Thymus (tissue), 11 donors: Measurements from ENCODE around the gene PLEKHO2. TPM values are rescaled to one million over a fixed set of nuclear protein-coding genes. Genes with fewer than 3 reads are reported as not detected.

Experiments
- DNase-seq, 9 donors: peaks; one replicate each; pipeline ENCODE4 v3.0.0-alpha.2; 2013; ENCODE audit warnings: low spot score in 9 of 9, low read depth in 6 of 9, missing footprints in 1 of 9
- H3K27ac ChIP-seq, 2 donors: one replicate each; pipeline ENCODE4 v1.5.1; 2013; ENCODE audit warnings: control low read depth in 1 of 2, low read depth in 1 of 2, low read length in 1 of 2, mild to moderate bottlenecking in 1 of 2, moderate library complexity in 1 of 2
- H3K27me3 ChIP-seq, 2 donors: one replicate each; pipeline ENCODE4 v1.5.1; 2013; ENCODE audit warnings: low read length in 1 of 2; ENCODE audit not compliant: control insufficient read depth in 2 of 2, insufficient read depth in 1 of 2
- H3K36me3 ChIP-seq, 2 donors: one replicate each; pipeline ENCODE4 v1.5.1; 2013; ENCODE audit warnings: low read length in 1 of 2, mild to moderate bottlenecking in 1 of 2, moderate library complexity in 1 of 2; ENCODE audit not compliant: control insufficient read depth in 2 of 2, insufficient read depth in 2 of 2
- H3K4me1 ChIP-seq, 2 donors: one replicate each; pipeline ENCODE4 v1.5.1; 2013; ENCODE audit warnings: low read length in 2 of 2; ENCODE audit not compliant: control insufficient read depth in 2 of 2, insufficient read depth in 2 of 2
- H3K4me3 ChIP-seq, 2 donors: one replicate each; pipeline ENCODE4 v1.5.1; 2013; ENCODE audit warnings: low read length in 2 of 2, control low read depth in 1 of 2, mild to moderate bottlenecking in 1 of 2
- H3K9me3 ChIP-seq, 2 donors: one replicate each; pipeline ENCODE4 v1.5.1; 2013; ENCODE audit warnings: low read length in 1 of 2, mild to moderate bottlenecking in 1 of 2; ENCODE audit not compliant: control insufficient read depth in 2 of 2, insufficient read depth in 1 of 2
- WGBS: extraction: QIAGEN DNeasy Blood & Tissue Kit; methylation state at CpG from one replicate; pipeline ENCODE4 v1.1.7; 2013; 5-methylcytosine and 5-hydroxymethylcytosine counted together
- polyA plus RNA-seq: library from polyadenylated mRNA; stranded (reverse); fragments of 200-250 nt; gene quantifications from one replicate; pipeline ENCODE4 v1.2.3, GENCODE V29; 2013
- total RNA-seq: library from RNA; stranded (reverse); fragments of 120-200 nt; gene quantifications from one replicate; pipeline ENCODE4 v1.2.4, GENCODE V29; 2013
- donor health status: healthy.

Gene PLEKHO2
- total and polyA plus RNA-seq, 2 donors = 18.2 to 18.7 TPM

- 10% methylated on average over 26 of the region's 26 CpGs for WGBS
- peak in 1 of 9 donors; percentile 39 for DNase-seq
Measured at GRCh38 chr15:64842096-64842939, 603 bp downstream of the PLEKHO2 start.

GRCh38 chr15:64842986-64843561 is 1.4 kb downstream of the PLEKHO2 start:
- Histone ChIP-seq H3K27ac (peak overlapping the region; percentile 76 to 94), H3K36me3 (peaks cover 7 to 11% of the 10 kb centered on the region in 2 donors), H3K9me3 (peaks cover 0 to 3% of the 10 kb centered on the region in 2 donors), H3K27me3 (no peaks in the 10 kb centered on the region), H3K4me3 (peak overlapping the region; percentile 83 to 89), H3K4me1 (peaks cover 25 to 84% of the 10 kb centered on the region in 2 donors)
- peak in 1 of 9 donors; percentile 32 for DNase-seq
- WGBS = 42% methylated on average over 7 of the region's 7 CpGs

More at GRCh38 chr15:64842096-64842939, 603 bp downstream of the PLEKHO2 start:
- Histone ChIP-seq H3K4me3 (peak overlapping the region; percentile 83 to 89), H3K9me3 (peaks cover 0 to 3% of the 10 kb centered on the region in 2 donors), H3K27me3 (no peaks in the 10 kb centered on the region), H3K27ac (peak overlapping the region; percentile 76 to 94), H3K4me1 (peaks cover 32 to 87% of the 10 kb centered on the region in 2 donors), H3K36me3 (peaks cover 7 to 11% of the 10 kb centered on the region in 2 donors)

DNA sequence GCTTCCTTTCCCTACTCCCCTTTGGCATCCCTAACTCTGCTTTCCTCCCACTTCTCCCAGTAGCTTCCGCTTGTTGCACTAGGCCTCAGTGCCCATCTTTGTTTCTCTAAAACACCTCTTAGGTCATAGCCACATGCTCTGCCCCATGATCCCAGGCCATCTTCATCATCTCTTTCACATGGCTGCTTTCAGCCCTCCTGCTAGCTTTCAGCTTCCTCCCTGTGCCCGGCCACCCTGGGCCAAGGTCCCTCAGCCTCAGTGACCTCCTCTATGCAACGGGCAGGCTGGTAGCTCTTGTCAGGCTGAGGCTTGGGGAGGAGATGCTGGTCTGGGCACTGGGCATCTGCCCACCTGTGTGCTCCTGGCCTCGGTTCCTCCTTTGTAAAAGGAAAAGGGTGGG is 2.3 kb downstream of the PLEKHO2 start:
- no peak for DNase-seq
- Histone ChIP-seq H3K36me3 (peaks cover 12 to 18% of the 10 kb centered on the region in 2 donors), H3K9me3 (no peaks in the 10 kb centered on the region), H3K27me3 (no peaks in the 10 kb centered on the region), H3K4me1 (peaks cover 22 to 75% of the 10 kb centered on the region in 2 donors), H3K4me3 (peak overlapping the region; percentile 2 to 18), H3K27ac (peak overlapping the region in 1 of 2 donors; percentile 43)
- WGBS = 75% methylated on average over 4 of the region's 4 CpGs

- peak in 1 of 9 donors; percentile 49 for DNase-seq
- H3K9me3 ChIP-seq = no peaks in the 10 kb centered on the region
- WGBS = 30% methylated on average over 8 of the region's 8 CpGs
- peak overlapping the region; percentile 62 to 72 for H3K27ac ChIP-seq
- peaks cover 22 to 70% of the 10 kb centered on the region in 2 donors for H3K4me1 ChIP-seq
- H3K36me3 ChIP-seq = peaks cover 16 to 23% of the 10 kb centered on the region in 2 donors
- no peaks in the 10 kb centered on the region for H3K27me3 ChIP-seq
- peak overlapping the region; percentile 11 to 18 for H3K4me3 ChIP-seq
Measured at GRCh38 chr15:64844576-64845145, 2.9 kb downstream of the PLEKHO2 start.

DNA sequence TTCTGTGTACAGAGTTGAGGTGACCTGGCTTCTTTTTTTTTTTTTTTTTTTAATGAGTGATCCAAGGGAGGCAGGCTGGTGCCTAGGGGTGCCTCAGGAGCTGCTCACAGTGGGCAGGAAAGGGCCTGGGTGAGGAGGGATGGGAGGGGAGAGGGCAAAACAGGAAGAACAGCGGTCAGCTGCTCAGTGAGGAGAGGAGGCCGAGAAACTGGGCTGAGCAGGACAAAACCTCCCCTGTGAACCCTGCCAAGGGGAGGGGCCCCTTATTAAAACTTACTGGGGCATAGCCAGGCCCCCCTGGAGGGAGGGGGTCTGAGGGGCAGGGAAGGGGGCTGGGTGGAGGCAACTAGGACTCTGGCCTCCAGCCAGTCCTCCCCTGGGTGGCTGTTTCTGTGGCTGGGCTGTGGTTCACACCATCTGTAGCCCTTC is 3.5 kb downstream of the PLEKHO2 start:
- WGBS = 37% methylated on average over 2 of the region's 2 CpGs
- H3K36me3 ChIP-seq = peaks cover 17 to 26% of the 10 kb centered on the region in 2 donors
- H3K9me3 ChIP-seq = no peaks in the 10 kb centered on the region
- H3K4me3 ChIP-seq = peak overlapping the region in 1 of 2 donors; percentile 11
- H3K27ac ChIP-seq = peak overlapping the region in 1 of 2 donors; percentile 62
- no peaks in the 10 kb centered on the region for H3K27me3 ChIP-seq
- H3K4me1 ChIP-seq = peaks cover 22 to 70% of the 10 kb centered on the region in 2 donors
- no peak for DNase-seq

DNA sequence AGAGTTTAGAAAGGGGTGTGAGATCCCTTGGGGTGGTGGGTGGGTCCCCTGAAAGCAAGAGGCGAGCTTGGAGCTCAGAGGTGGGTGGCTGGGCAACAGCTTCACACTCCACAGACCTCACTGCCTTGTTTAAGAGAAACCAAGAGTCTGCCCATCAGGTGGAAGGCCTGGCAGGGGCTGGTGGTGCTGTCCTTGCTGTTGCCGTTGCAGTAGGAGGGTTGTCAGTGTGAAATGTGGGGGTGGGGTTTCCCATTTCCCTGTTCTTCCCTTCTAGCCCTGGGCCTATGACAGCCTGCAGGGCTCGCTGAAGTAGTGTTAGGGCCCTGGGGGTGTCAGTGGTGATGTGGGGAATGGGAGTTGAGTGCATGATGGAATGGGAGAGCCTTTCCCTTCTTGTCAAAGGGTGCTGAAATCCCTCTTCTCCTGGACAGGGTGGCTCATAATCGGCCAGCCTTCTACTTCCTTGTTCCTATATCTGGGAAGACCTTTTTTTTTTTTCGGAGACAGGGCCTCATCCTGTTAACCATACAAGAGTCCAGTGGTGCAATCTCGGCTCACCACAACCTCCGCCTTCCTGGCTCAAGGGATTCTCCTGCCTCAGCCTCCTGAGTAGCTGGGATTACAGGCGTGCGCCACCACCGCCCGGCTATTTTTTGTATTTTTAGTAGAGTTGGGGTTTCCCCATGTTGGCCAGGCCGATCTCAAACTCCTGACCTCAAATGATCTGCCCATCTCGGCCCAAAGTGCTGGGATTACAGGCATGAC is 4.3 kb downstream of the PLEKHO2 start:
- DNase-seq = no peak

GRCh38 chr15:64847016-64847415 is 5.3 kb downstream of the PLEKHO2 start:
- no peak for DNase-seq
- H3K36me3 ChIP-seq = peaks cover 28 to 42% of the 10 kb centered on the region in 2 donors
- WGBS = 89% methylated on average over 3 of the region's 3 CpGs
- no peaks in the 10 kb centered on the region for H3K9me3 ChIP-seq
- H3K4me3 ChIP-seq = no peak overlapping the region
- H3K4me1 ChIP-seq = peaks cover 18 to 72% of the 10 kb centered on the region in 2 donors
- no peaks in the 10 kb centered on the region for H3K27me3 ChIP-seq
- peak overlapping the region in 1 of 2 donors; percentile 23 for H3K27ac ChIP-seq

More for the DNA sequence above, 4.3 kb downstream of the PLEKHO2 start:
- Histone ChIP-seq H3K27me3 (no peaks in the 10 kb centered on the region), H3K27ac (no peak overlapping the region), H3K36me3 (peaks cover 23 to 34% of the 10 kb centered on the region in 2 donors), H3K4me1 (peaks cover 18 to 67% of the 10 kb centered on the region in 2 donors), H3K9me3 (no peaks in the 10 kb centered on the region), H3K4me3 (no peak overlapping the region)
- WGBS = 90% methylated on average over 13 of the region's 13 CpGs

DNA sequence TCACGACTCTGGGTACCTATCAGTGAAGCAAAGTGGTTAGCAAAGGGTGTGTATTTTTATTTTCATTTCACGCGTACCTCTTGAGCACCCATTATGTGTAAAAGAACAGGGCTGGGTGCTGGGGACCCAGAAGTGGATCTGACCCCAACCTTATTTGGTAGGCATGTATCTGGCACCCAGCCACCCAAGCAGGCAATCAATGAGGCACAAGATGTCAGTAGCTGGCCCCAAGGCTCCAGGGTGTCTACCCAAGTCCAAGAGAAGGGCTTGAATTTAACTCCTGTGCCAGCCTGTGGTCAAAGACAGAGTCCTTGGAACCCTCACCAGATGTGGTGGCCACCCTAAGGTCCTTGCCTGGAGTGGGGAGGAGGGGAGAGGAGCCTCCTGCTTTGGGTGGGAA is 5.7 kb downstream of the PLEKHO2 start:
- H3K36me3 ChIP-seq = peaks cover 28 to 45% of the 10 kb centered on the region in 2 donors
- H3K27ac ChIP-seq = no peak overlapping the region
- H3K27me3 ChIP-seq = no peaks in the 10 kb centered on the region
- 93% methylated on average over 3 of the region's 3 CpGs for WGBS
- peaks cover 17 to 70% of the 10 kb centered on the region in 2 donors for H3K4me1 ChIP-seq
- no peak overlapping the region for H3K4me3 ChIP-seq
- no peaks in the 10 kb centered on the region for H3K9me3 ChIP-seq
- no peak for DNase-seq
